ENCODE results near the gene EXOSC10. TPM values are rescaled to one million over a fixed set of nuclear protein-coding genes. Genes with fewer than 3 reads are reported as not detected.

EXOSC10 gene
- total and polyA plus RNA-seq, 2 donors (not counting 3 experiments of a cell fraction or from before 2014, with no cell fraction given) = 74.9 to 103 TPM

- no peaks in the 10 kb centered on the region for H4K20me1 ChIP-seq (replicated peaks; ENCODE audit: control insufficient read depth, extremely low read depth, insufficient read depth, low read length)
- dilution Hi-C loops (cut with MboI; ENCODE audit: extremely low pct_ligation_motif_present, low sequenced_read_pairs) = no loop called here
These were observed 45.0 kb downstream of the EXOSC10 start for GRCh38 chr1:11054666-11055065.

More at GRCh38 chr1:11054666-11055065, 45.0 kb downstream of the EXOSC10 start:
- CTCF ChIA-PET = interaction anchor here (1.6 kb wide), 1 partner anchor 17 kb away, joined by 9 read pairs; no protein-coding TSS in a partner anchor
- FAIRE-seq (no peak), DNase-seq (ENCODE audit: low read depth, low spot score) (no peak)
- Histone ChIP-seq H3K36me3 (ENCODE audit: control insufficient read depth in 2 of 2, extremely low read depth in 1 of 2, insufficient read depth in 2 of 2, low read length in 2 of 2) (peaks cover 0 to 12% of the 10 kb centered on the region in 2 experiments), H3K79me2 (ENCODE audit: control insufficient read depth, insufficient read depth, low read length) (peaks cover 14% of the 10 kb centered on the region), H3K9me1 (replicated peaks; ENCODE audit: control insufficient read depth, extremely low read depth, insufficient read depth, low read length) (no peaks in the 10 kb centered on the region), H3K4me2 (ENCODE audit: insufficient read depth, low read length) (no peak overlapping the region), H2AFZ (ENCODE audit: low read depth, low read length) (no peak overlapping the region), H3K27me3 (ENCODE audit: control insufficient read depth in 2 of 2, insufficient read depth in 2 of 2, low read length in 2 of 2) (no peaks in the 10 kb centered on the region), H3K9me3 (replicated peaks; ENCODE audit: control insufficient read depth, insufficient read depth, low read length) (no peaks in the 10 kb centered on the region), H3K4me3 (replicated peaks in 1 of 3; ENCODE audit: insufficient read depth in 1 of 3, low read depth in 1 of 3, low read length in 3 of 3) (no peak overlapping the region), H3K27ac (ENCODE audit: insufficient read depth, low read depth, low read length) (no peak overlapping the region), H3K9ac (replicated peaks; ENCODE audit: extremely low read depth, insufficient read depth, low read length) (no peak overlapping the region), H3K4me1 (ENCODE audit: control insufficient read depth, extremely low read depth, insufficient read depth, low read length) (peaks cover 6% of the 10 kb centered on the region)
- intact Hi-C loops (cut with micrococcal nuclease) = no loop called here
- TF ChIP-seq FOS (IDR thresholded peaks at IDR 0.05; ENCODE audit: borderline replicate concordance, insufficient read depth, low read length) (no peak), POLR2AphosphoS5 (IDR thresholded peaks at IDR 0.05; ENCODE audit: insufficient read depth, low read depth, low read length) (no peak), POLR2A (IDR thresholded peaks at IDR 0.05; ENCODE audit: low read depth, low read length) (no peak), MYC (IDR thresholded peaks at IDR 0.05; ENCODE audit: low read depth, low read length) (no peak), EZH2 (IDR thresholded peaks at IDR 0.05; ENCODE audit: borderline replicate concordance, low read depth, low read length, severe bottlenecking) (no peak), MAX (IDR thresholded peaks at IDR 0.05; ENCODE audit: insufficient read depth, insufficient read length) (no peak), GATA2 (IDR thresholded peaks at IDR 0.05; ENCODE audit: insufficient read depth, insufficient read length, low read depth, low read length) (no peak)
- TF ChIP-seq, protein P1, sequence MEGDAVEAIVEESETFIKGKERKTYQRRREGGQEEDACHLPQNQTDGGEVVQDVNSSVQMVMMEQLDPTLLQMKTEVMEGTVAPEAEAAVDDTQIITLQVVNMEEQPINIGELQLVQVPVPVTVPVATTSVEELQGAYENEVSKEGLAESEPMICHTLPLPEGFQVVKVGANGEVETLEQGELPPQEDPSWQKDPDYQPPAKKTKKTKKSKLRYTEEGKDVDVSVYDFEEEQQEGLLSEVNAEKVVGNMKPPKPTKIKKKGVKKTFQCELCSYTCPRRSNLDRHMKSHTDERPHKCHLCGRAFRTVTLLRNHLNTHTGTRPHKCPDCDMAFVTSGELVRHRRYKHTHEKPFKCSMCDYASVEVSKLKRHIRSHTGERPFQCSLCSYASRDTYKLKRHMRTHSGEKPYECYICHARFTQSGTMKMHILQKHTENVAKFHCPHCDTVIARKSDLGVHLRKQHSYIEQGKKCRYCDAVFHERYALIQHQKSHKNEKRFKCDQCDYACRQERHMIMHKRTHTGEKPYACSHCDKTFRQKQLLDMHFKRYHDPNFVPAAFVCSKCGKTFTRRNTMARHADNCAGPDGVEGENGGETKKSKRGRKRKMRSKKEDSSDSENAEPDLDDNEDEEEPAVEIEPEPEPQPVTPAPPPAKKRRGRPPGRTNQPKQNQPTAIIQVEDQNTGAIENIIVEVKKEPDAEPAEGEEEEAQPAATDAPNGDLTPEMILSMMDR (IDR thresholded peaks at IDR 0.05; ENCODE audit: extremely low read depth in 1 of 2, insufficient read depth in 1 of 2, low read depth in 1 of 2, low read length in 2 of 2) = no peak
- POLR2A ChIA-PET = no interaction called here
- TSS peak; percentile 28 for BruUV-seq (replicated peaks)
